Panc1 (cell line): ENCODE data around the gene ZNF384.
A peak's percentile ranks its signal among the peaks of the same experiment; 100 is the strongest.

ENCODE experiments used
- CTCF ChIP-seq: fragments of 450-650 bp; IDR thresholded peaks from 2 replicates; pipeline ENCODE4 v1.5.1; 2017; ENCODE audit warnings: mild to moderate bottlenecking
- REST ChIP-seq, 2 experiments: IDR thresholded peaks; 2 replicates each; pipeline ENCODE4 v1.6.1; 2011 to 2012; ENCODE audit warnings: low read depth in 2 of 2, control low read depth in 1 of 2, low read length in 1 of 2, mild to moderate bottlenecking in 1 of 2, moderate library complexity in 1 of 2; ENCODE audit not compliant: insufficient read depth in 1 of 2

- peak; percentile 80 for TF ChIP-seq CTCF
- TF ChIP-seq REST (IDR thresholded peaks at IDR 0.05; ENCODE audit: insufficient read depth in 1 of 2, low read depth in 2 of 2, low read length in 1 of 2): no peak
Observed at GRCh38 chr12:6697584-6698351, 8.6 kb upstream of the ZNF384 start.
